ENCODE results near the gene LRBA. TPM values are rescaled to one million over a fixed set of nuclear protein-coding genes. Genes with fewer than 3 reads are reported as not detected.

Gene LRBA, protein sequence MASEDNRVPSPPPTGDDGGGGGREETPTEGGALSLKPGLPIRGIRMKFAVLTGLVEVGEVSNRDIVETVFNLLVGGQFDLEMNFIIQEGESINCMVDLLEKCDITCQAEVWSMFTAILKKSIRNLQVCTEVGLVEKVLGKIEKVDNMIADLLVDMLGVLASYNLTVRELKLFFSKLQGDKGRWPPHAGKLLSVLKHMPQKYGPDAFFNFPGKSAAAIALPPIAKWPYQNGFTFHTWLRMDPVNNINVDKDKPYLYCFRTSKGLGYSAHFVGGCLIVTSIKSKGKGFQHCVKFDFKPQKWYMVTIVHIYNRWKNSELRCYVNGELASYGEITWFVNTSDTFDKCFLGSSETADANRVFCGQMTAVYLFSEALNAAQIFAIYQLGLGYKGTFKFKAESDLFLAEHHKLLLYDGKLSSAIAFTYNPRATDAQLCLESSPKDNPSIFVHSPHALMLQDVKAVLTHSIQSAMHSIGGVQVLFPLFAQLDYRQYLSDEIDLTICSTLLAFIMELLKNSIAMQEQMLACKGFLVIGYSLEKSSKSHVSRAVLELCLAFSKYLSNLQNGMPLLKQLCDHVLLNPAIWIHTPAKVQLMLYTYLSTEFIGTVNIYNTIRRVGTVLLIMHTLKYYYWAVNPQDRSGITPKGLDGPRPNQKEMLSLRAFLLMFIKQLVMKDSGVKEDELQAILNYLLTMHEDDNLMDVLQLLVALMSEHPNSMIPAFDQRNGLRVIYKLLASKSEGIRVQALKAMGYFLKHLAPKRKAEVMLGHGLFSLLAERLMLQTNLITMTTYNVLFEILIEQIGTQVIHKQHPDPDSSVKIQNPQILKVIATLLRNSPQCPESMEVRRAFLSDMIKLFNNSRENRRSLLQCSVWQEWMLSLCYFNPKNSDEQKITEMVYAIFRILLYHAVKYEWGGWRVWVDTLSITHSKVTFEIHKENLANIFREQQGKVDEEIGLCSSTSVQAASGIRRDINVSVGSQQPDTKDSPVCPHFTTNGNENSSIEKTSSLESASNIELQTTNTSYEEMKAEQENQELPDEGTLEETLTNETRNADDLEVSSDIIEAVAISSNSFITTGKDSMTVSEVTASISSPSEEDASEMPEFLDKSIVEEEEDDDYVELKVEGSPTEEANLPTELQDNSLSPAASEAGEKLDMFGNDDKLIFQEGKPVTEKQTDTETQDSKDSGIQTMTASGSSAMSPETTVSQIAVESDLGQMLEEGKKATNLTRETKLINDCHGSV (N-terminal part only)
- 5.6 to 9.7 TPM (median 6.9 TPM) in 5 replicates for total RNA-seq (2022; extraction: Qiagen RNA extraction)

GRCh38 chr4:151014521-151015458 is at the start of gene LRBA:
Gene LRBA (minus strand): TSS chr4:151015284. CDS start chr4:151014642, 642 bp downstream.

GRCh38 chr4:150582146-150582872 is 432.8 kb downstream of the LRBA start, which contains the start of gene MAB21L2:
Gene MAB21L2 (plus strand): TSS chr4:150582151. CDS start chr4:150583030, 879 bp downstream.

Other genes starting within 250 kb of the LRBA start
- gene RPS3A, start 84.3 kb upstream of the LRBA start, total RNA-seq (2022; extraction: Qiagen RNA extraction), result 1,690 to 1,770 TPM (median 1,716 TPM) in 5 replicates

Data from A549 treated with Hydrocortisone at 1 μM for 4 hours (cell line).